ENCODE data around the gene OTOF. TPM values are rescaled to one million over a fixed set of nuclear protein-coding genes. Genes with fewer than 3 reads are reported as not detected.

OTOF gene
- polyA plus RNA-seq, 3 donors, result 0.18 to 0.21 (median 0.19) TPM

DNA sequence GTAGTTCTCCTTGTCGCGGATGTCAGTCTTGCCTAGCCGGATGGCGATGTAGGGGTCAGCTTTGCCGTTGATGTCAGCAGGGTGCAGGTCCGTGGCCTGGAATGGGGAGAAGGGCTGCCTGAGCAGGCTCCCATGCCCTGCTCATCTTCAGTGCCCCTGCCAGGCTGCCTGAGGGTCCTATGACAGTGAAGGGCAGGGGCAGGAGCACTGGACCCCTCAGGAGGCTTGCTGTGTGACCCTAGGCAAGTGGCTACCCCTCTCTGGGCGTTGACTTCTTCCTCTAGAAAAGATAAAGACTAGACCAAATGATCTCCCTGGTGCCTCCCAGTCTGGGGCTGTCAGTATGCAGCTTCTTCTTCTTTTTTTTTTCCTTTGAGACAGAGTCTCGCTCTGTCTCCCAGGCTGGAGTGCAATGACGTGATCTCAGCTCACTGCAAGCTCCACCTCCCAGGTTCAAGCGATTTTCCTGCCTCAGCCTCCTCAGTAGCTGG lies 11.9 kb downstream of the OTOF start:
- DNase-seq, result no peak

- no peak for DNase-seq
Measured at GRCh38 chr2:26465266-26465925, 12.5 kb downstream of the OTOF start.

DNA sequence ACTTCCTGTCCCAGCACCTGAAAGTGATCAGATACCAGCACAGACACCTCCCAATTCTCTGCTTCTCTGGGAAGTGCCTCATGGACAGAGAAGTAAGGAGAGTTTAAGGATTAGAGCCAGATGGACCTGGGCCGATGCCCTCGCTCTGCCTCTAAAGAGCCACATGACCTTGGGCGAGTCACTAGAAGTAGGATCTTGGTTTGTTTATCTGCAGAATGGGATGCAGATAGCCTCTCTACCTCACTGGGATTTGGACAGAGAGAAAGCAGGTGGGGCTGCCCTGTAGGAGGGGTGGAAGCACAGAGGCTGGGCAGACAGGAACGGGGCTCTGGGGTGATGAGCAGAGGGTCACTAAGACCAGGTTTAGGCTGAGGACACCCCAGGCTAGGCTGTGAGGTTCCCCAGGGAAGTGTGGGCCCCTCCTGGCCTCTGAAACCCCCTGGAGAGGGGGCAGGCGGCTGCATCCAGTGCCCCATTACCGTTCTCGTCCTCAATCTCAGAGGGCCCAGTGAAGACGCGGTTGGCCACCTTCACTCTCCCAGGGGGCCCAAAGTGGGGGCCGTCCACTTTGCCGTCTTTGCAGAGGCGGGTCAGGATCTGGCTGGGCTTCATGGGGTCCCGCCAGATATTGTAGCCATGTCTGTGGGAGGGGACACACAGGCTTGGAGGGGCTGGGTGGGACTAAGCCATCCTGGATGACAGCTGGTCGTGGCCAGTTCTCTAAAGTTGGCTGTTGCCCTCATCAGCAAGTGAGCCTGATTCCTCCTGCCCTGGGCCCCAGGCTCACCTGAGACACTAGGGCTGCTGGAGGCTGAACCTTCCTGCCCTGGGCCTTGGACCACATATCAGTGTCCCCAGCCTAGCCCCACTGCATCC lies 13.3 kb downstream of the OTOF start:
- no peak for DNase-seq

- DNase-seq, result no peak
Measured at GRCh38 chr2:26463244-26464192, 14.4 kb downstream of the OTOF start.

DNA sequence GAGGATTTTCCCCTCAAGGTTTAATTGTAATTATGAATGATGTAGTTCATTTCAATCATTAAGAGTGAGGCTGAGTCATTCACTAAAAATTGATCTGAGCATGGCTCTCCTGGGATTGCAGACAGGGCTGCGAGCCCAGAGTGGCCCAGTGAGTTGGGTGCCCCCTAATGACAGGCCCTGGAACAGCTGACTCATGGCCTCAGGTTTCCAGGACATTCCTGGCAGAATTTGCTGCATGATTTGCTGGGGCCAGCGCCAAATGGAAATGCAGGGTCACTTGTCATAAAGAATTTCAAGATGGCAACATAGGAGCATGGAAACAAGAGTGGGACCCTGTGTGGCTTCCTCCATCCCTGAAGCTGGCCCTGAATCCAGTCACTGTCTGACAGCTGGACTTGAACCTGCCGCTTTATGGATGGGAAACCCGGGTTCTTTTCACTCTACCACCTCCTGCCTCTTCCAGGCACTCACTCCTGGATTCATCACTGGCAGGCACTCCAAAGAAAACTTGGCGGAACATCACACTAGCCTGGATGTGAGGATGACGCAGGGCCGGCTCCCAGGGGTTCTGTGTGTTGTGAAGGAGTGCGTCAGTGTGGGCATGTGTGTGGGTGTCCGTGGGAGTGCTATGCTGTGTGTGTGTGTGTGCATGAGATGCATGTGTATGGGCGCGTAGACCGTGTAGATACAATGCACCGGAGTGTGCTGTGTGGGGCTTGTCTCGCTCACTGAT lies 15.2 kb downstream of the OTOF start:
- no peak for DNase-seq

- no peak for DNase-seq
Measured at GRCh38 chr2:26462100-26462499, 15.8 kb downstream of the OTOF start.

- DNase-seq, result no peak
Measured at GRCh38 chr2:26461601-26462023, 16.3 kb downstream of the OTOF start.

DNA sequence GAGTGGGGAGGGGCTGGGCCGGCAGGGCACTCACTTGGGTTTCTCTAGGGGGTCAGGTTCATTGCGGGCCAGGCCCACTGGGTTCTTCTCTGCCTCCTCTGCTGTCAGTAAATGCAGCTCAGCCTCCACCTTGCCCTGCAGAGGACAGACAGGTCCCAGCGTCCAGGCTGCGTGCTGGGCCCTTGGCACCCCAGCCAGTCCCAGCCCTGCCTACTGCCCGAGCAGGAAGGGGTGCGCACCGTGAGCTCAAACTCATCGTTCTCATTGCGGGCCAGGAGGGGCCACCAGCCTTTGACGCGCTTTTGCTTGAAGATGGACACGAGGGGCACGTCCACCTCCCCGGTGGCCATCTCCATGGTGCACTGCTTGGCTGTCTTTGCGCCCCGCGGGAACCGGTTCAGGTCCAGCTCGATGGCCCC lies 17.3 kb downstream of the OTOF start:
- DNase-seq, result no peak

- no peak for DNase-seq
Measured at GRCh38 chr2:26459991-26460612, 17.8 kb downstream of the OTOF start.

- DNase-seq, result no peak
Measured at GRCh38 chr2:26458365-26459042, 19.4 kb downstream of the OTOF start.

GRCh38 chr2:26457695-26458364 lies 20.1 kb downstream of the OTOF start:
- no peak for DNase-seq

GRCh38 chr2:26457251-26457666 lies 20.7 kb downstream of the OTOF start:
- no peak for DNase-seq

DNA sequence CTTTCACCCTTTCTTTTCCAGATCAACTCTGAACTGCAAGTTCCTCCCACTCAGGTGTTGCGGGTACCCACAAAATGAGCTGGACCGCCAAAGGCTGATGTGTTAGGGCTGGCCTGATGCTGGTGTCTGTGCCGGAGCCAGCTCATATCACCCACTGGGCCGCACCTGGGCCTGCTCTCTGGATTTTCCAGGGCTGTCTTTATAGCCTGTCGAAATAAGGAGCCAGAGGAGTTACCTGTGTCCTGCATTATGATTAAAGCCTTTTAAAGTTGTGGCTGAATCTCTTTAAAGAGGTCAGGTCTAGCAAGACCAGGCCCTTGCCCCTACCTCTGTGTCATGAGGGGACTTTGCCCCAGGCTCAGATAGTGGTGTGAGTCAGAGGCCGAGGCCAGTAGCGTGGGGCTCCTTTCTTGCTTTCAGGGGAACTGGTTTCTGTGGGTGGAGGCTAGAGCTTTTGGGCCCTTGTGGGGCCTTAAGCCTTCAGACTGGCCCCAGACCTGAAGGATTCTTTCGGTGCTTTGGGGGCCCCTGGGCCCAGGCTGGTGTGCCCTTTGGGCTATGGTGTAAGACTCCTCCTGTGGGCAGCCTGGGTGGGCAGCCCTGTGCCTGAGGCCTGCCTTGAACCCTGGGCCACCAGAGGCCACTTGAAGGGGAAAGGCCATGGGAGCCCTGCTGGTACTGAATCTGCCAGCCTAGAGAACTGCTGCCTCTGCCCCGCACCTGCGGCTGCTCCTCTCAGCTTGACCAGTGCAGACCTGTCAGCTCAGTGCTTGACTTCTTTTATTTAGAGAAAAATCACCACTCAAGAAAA lies 21.3 kb downstream of the OTOF start:
- no peak for DNase-seq

- DNase-seq, result no peak
Measured at GRCh38 chr2:26455670-26456439, 22.1 kb downstream of the OTOF start.

DNA sequence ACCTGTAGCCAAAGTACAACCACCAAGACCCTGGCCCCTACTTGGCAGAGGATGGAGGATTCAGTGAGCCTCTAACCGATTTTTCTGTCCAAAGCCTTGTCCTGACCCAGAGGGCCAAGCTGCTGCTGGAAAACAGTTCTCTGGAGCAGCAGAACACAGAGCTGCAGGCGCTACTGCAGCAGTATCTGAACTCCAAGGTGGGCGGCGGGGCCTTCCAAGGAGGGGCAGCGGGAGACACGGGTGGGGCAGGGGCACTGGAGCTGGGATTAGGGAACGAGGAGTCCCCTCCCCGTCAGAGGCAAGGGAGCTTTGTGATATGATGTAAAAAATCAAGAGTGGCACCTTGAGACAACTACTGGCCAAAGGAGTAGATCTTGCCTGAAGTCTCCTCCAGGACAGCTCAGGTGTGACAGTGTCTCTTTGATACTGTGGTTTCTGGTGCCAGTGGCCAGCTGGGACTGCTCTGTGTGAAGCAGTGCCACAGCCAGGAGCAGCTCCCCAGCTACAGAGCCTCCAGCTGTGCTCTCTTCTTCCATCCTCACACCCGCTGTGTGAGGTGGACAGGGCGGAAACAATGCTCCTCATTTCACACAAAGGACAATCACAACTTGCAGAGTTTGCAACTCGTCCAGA lies 22.8 kb downstream of the OTOF start:
- no peak for DNase-seq

GRCh38 chr2:26454561-26455001 lies 23.3 kb downstream of the OTOF start:
- no peak for DNase-seq
